GM06990 (cell line): ENCODE results near the gene SYN1.
"Not testable (repeated sequence)": the region's sequence is repeated elsewhere in the genome, so short reads cannot be mapped to it uniquely, and the experiment has no call there.

Experiments
- DNase-seq: peaks from one replicate; pipeline ENCODE4 v3.0.0-alpha.2; 2011; ENCODE audit not compliant: insufficient read length; ENCODE audit errors: extremely low read depth
- H3K27me3 ChIP-seq: replicated peaks from 2 replicates; pipeline ENCODE4 v1.6.0; 2011; ENCODE audit warnings: low read length; ENCODE audit not compliant: control insufficient read depth, insufficient read depth
- H3K36me3 ChIP-seq: 2 replicates; pipeline ENCODE4 v1.5.1; 2011; ENCODE audit warnings: low read length; ENCODE audit not compliant: control insufficient read depth, insufficient read depth
- H3K4me3 ChIP-seq: replicated peaks from 2 replicates; pipeline ENCODE4 v1.5.1; 2011; ENCODE audit warnings: low read depth, mild to moderate bottlenecking, control low read depth, low read length
- CTCF ChIP-seq: IDR thresholded peaks from 2 replicates; pipeline ENCODE4 v1.5.1; 2011; ENCODE audit warnings: low read length, control low read depth, mild to moderate bottlenecking, inconsistent platforms; ENCODE audit not compliant: insufficient read depth, poor library complexity, severe bottlenecking

The SYN1 gene

DNA sequence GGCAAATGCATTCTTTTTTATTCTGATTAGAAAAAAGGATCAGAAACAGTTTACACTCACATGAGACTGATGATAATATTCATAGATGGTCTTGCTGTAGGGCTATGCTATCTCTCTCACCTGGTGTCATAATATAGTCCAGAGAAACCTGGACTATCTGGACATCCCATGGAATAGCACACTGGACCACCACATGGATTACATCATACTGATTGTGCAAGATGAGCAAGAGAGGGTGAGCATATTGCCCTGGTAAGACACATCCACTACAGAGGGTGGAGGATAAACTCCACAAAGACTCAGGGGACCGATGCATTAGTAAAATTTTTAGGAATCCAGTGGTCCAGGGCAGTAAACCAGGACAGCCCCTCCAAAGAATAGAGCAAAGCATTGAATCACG lies 8.2 kb downstream of the SYN1 start:
- H3K36me3 ChIP-seq, result no peaks in the 10 kb centered on the region
- no peak for TF ChIP-seq CTCF
- no peak overlapping the region for H3K4me3 ChIP-seq
- H3K27me3 ChIP-seq, result no peaks in the 10 kb centered on the region
- no peak for DNase-seq

GRCh38 chrX:47610511-47610910 lies 9.1 kb downstream of the SYN1 start:
- Histone ChIP-seq H3K27me3 (no peaks in the 10 kb centered on the region), H3K36me3 (no peaks in the 10 kb centered on the region), H3K4me3 (no peak overlapping the region)
- no peak for DNase-seq
- no peak for TF ChIP-seq CTCF

GRCh38 chrX:47608130-47608810 lies 11.4 kb downstream of the SYN1 start:
- TF ChIP-seq CTCF, result no peak
- Histone ChIP-seq H3K27me3 (no peaks in the 10 kb centered on the region), H3K4me3 (no peak overlapping the region), H3K36me3 (no peaks in the 10 kb centered on the region)
- DNase-seq, result no peak

DNA sequence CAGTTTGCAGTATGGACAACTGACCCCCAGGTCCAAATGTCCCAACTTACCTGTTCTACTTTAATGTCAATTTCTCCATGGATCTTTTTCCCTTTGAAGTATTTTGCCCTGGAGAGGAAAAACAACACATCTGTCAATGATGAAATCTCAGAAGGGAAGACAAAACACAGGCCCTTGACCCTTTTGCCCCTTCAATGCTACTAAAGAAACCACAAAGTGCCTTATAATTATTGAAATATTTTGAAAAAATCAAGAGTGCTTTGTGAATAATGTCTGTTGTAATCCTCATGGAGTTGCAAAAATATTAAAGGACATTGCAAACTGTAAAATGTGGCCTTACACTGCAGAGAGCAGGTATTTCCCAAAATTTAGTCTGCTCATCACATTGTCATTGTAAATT lies 12.6 kb downstream of the SYN1 start:
- no peak for TF ChIP-seq CTCF
- H3K36me3 ChIP-seq, result no peaks in the 10 kb centered on the region
- DNase-seq, result no peak
- no peak overlapping the region for H3K4me3 ChIP-seq
- H3K27me3 ChIP-seq, result no peaks in the 10 kb centered on the region

DNA sequence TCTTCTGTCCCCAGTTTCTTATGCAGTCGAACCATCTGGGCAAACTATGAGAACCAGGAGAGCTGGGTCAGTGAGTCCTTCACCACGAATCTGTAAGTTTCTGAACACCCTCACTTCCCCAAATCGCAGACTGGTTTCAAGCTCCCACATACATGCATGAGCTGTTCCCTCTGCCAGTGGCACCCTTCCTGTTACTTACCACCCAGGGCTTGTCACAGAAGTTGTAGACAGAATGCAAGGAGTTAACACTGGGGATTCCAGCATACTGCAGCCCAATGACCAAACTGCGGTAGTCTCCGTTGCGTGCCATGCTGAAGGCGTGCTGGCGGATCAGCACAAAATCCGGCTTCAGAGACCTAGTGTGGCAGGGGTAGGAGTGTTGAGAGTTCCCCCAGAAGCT lies 14.6 kb downstream of the SYN1 start:
- Histone ChIP-seq H3K27me3 (no peaks in the 10 kb centered on the region), H3K4me3 (no peak overlapping the region), H3K36me3 (no peaks in the 10 kb centered on the region)
- no peak for TF ChIP-seq CTCF
- DNase-seq, result no peak

- not testable (repeated sequence) for DNase-seq, H3K4me3 ChIP-seq, H3K36me3 ChIP-seq, H3K27me3 ChIP-seq
Observed at GRCh38 chrX:47603125-47603524, 16.5 kb downstream of the SYN1 start.
